ENCODE results near the gene CSRP1. TPM values are rescaled to one million over a fixed set of nuclear protein-coding genes. Genes with fewer than 3 reads are reported as not detected.

CSRP1 gene
- total RNA-seq, 1 experiment from 2014 or later = 14.3 TPM

DNA sequence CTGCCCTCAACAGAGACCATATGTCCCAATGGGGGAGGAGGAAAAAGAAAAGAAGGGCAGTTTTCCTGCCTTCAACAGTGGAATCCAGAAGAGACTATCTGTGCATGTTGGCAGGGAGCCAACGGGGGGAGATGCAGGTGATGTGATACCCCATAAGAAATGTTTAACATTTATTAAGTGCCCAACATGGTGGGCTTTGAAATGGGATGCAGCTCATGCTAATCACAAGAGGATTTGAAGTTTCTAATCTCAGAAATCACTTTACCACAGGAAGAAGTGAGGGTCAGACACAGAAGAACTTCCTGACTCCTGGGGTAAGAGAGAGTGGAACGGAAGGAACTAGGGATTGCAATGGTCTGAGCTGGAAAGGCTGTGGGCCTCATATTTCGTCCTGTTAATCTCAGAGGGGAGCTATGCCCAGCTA lies 16.2 kb downstream of the CSRP1 start:
- no peak for TF ChIP-seq JAZF1 (CRISPR knock-in tag; IDR thresholded peaks at IDR 0.05)
- TF ChIP-seq ATF1 (CRISPR knock-in tag; IDR thresholded peaks at IDR 0.05) = no peak
- TF ChIP-seq, protein P1, sequence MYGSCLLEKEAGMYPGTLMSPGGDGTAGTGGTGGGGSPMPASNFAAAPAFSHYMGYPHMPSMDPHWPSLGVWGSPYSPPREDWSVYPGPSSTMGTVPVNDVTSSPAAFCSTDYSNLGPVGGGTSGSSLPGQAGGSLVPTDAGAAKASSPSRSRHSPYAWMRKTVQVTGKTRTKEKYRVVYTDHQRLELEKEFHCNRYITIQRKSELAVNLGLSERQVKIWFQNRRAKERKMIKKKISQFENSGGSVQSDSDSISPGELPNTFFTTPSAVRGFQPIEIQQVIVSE (CRISPR knock-in tag; IDR thresholded peaks at IDR 0.05; ENCODE audit: borderline replicate concordance) = no peak
- TF ChIP-seq HMGA2 (CRISPR knock-in tag; IDR thresholded peaks at IDR 0.05) = no peak
- TF ChIP-seq OVOL2 (CRISPR knock-in tag; IDR thresholded peaks at IDR 0.05; ENCODE audit: borderline replicate concordance) = no peak
- no peak for TF ChIP-seq CREB1 (CRISPR knock-in tag; IDR thresholded peaks at IDR 0.05)
- no peak for TF ChIP-seq ZNF317 (CRISPR knock-in tag; IDR thresholded peaks at IDR 0.05; ENCODE audit: borderline replicate concordance, low read depth)
- TF ChIP-seq FOXP4 (CRISPR knock-in tag; IDR thresholded peaks at IDR 0.05) = no peak
- no peak for TF ChIP-seq PRRX2 (CRISPR knock-in tag; IDR thresholded peaks at IDR 0.05)
- no peak for TF ChIP-seq NR2C2 (CRISPR knock-in tag; IDR thresholded peaks at IDR 0.05)
- no peak for TF ChIP-seq ZNF138 (CRISPR knock-in tag; conservative IDR thresholded peaks at IDR 0.05)
- TF ChIP-seq, protein P2, sequence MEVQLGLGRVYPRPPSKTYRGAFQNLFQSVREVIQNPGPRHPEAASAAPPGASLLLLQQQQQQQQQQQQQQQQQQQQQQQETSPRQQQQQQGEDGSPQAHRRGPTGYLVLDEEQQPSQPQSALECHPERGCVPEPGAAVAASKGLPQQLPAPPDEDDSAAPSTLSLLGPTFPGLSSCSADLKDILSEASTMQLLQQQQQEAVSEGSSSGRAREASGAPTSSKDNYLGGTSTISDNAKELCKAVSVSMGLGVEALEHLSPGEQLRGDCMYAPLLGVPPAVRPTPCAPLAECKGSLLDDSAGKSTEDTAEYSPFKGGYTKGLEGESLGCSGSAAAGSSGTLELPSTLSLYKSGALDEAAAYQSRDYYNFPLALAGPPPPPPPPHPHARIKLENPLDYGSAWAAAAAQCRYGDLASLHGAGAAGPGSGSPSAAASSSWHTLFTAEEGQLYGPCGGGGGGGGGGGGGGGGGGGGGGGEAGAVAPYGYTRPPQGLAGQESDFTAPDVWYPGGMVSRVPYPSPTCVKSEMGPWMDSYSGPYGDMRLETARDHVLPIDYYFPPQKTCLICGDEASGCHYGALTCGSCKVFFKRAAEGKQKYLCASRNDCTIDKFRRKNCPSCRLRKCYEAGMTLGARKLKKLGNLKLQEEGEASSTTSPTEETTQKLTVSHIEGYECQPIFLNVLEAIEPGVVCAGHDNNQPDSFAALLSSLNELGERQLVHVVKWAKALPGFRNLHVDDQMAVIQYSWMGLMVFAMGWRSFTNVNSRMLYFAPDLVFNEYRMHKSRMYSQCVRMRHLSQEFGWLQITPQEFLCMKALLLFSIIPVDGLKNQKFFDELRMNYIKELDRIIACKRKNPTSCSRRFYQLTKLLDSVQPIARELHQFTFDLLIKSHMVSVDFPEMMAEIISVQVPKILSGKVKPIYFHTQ (CRISPR knock-in tag; IDR thresholded peaks at IDR 0.05) = no peak
- TF ChIP-seq USF1 (CRISPR knock-in tag; IDR thresholded peaks at IDR 0.05) = no peak
- TF ChIP-seq FOXJ3 (CRISPR knock-in tag; IDR thresholded peaks at IDR 0.05; ENCODE audit: borderline replicate concordance) = no peak
- TF ChIP-seq, protein P3, sequence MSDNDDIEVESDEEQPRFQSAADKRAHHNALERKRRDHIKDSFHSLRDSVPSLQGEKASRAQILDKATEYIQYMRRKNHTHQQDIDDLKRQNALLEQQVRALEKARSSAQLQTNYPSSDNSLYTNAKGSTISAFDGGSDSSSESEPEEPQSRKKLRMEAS (CRISPR knock-in tag; IDR thresholded peaks at IDR 0.05) = no peak
- TF ChIP-seq ELF4 (CRISPR knock-in tag; IDR thresholded peaks at IDR 0.05; ENCODE audit: low read depth) = no peak
- no peak for TF ChIP-seq NFATC4 (CRISPR knock-in tag; IDR thresholded peaks at IDR 0.05)
- peaks cover 6% of the 10 kb centered on the region for H3K9me3 Mint-ChIP-seq
- ATAC-seq = no peak
- H3K27me3 Mint-ChIP-seq (ENCODE audit: low read depth) = no peaks in the 10 kb centered on the region
- CTCF ChIA-PET = interaction anchor here (0.9 to 3.9 kb wide), 5 partner anchors 9 to 55 kb away, joined by 4 to 32 read pairs (median 5); no protein-coding TSS in a partner anchor
- POLR2A ChIA-PET = interaction anchor here (0.6 kb wide), 1 partner anchor 36 kb away, joined by 3 read pairs; no protein-coding TSS in a partner anchor
- peaks cover 6% of the 10 kb centered on the region for H3K36me3 Mint-ChIP-seq
- no peak overlapping the region for H3K27ac Mint-ChIP-seq
- H3K4me3 Mint-ChIP-seq = no peak overlapping the region
- peaks cover 14% of the 10 kb centered on the region for H3K4me1 Mint-ChIP-seq
- DNase-seq (ENCODE audit: low spot score) = no peak

DNA sequence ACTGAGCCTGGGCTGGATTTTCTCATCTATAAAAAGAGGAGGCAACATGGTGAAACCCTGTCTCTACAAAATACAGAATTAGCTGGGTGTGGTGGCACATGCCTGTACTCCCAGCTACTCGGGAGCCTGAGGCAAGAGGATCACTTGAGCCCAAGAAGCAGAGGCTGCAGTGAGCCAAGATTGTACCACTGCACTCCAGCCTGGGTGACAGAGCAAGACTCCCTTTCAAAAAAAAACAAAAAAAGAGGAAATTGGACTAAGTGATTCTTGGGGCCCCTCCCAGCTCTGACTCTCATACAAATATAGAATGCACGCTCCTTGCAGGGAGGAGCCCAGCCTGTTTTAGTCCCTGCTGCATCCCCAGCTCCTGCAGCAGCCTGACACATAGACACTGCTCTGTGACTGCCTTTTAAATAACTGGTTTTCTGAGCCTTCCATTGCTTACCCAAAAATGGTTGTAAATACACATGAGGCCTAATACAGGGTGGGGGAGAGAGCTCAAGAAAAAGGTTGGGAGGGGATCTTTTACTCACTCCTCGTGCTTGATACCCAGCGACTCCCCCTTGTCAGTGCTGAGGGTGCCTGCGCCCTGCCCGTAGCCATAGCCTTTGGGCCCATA lies 17.2 kb downstream of the CSRP1 start:
- DNase-seq (ENCODE audit: low spot score) (no peak), ATAC-seq (no peak)
- Mint-ChIP-seq H3K36me3 (peaks cover 6% of the 10 kb centered on the region), H3K9me3 (peaks cover 6% of the 10 kb centered on the region), H3K4me1 (peaks cover 14% of the 10 kb centered on the region), H3K27ac (no peak overlapping the region), H3K4me3 (no peak overlapping the region), H3K27me3 (ENCODE audit: low read depth) (no peaks in the 10 kb centered on the region)
- POLR2A ChIA-PET = no interaction called here
- CTCF ChIA-PET = interaction anchor here (3.9 kb wide), 1 partner anchor 23 kb away, joined by 32 read pairs; no protein-coding TSS in a partner anchor
- TF ChIP-seq, protein P4, sequence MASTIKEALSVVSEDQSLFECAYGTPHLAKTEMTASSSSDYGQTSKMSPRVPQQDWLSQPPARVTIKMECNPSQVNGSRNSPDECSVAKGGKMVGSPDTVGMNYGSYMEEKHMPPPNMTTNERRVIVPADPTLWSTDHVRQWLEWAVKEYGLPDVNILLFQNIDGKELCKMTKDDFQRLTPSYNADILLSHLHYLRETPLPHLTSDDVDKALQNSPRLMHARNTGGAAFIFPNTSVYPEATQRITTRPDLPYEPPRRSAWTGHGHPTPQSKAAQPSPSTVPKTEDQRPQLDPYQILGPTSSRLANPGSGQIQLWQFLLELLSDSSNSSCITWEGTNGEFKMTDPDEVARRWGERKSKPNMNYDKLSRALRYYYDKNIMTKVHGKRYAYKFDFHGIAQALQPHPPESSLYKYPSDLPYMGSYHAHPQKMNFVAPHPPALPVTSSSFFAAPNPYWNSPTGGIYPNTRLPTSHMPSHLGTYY (CRISPR knock-in tag; IDR thresholded peaks at IDR 0.05) = no peak
- TF ChIP-seq ESRRA (CRISPR knock-in tag; IDR thresholded peaks at IDR 0.05; ENCODE audit: borderline replicate concordance) (no peak), PRRX2 (CRISPR knock-in tag; IDR thresholded peaks at IDR 0.05) (no peak), TEAD4 (CRISPR knock-in tag; IDR thresholded peaks at IDR 0.05) (no peak), JAZF1 (CRISPR knock-in tag; IDR thresholded peaks at IDR 0.05) (no peak), MYBL2 (CRISPR knock-in tag; IDR thresholded peaks at IDR 0.05) (no peak)
- TF ChIP-seq, protein P5, sequence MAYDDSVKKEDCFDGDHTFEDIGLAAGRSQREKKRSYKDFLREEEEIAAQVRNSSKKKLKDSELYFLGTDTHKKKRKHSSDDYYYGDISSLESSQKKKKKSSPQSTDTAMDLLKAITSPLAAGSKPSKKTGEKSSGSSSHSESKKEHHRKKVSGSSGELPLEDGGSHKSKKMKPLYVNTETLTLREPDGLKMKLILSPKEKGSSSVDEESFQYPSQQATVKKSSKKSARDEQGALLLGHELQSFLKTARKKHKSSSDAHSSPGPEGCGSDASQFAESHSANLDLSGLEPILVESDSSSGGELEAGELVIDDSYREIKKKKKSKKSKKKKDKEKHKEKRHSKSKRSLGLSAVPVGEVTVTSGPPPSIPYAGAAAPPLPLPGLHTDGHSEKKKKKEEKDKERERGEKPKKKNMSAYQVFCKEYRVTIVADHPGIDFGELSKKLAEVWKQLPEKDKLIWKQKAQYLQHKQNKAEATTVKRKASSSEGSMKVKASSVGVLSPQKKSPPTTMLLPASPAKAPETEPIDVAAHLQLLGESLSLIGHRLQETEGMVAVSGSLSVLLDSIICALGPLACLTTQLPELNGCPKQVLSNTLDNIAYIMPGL (CRISPR knock-in tag; IDR thresholded peaks at IDR 0.05) = no peak
